ENCODE measurements around the gene ZNG1B. TPM values are rescaled to one million over a fixed set of nuclear protein-coding genes. Genes with fewer than 3 reads are reported as not detected.
"Not testable (repeated sequence)": the region's sequence is repeated elsewhere in the genome, so short reads cannot be mapped to it uniquely, and the experiment has no call there.

Gene ZNG1B
- total RNA-seq, 3 donors from 2014 or later (not counting 1 experiment from before 2014, with no cell fraction given), result 19.1 to 26.7 (median 19.3) TPM

GRCh38 chr2:113407446-113408099, 29.9 kb upstream of the ZNG1B start:
- DNase-seq (peak in 1 of 2 donors; percentile 17), ATAC-seq (no peak)
- TF ChIP-seq, protein P1, sequence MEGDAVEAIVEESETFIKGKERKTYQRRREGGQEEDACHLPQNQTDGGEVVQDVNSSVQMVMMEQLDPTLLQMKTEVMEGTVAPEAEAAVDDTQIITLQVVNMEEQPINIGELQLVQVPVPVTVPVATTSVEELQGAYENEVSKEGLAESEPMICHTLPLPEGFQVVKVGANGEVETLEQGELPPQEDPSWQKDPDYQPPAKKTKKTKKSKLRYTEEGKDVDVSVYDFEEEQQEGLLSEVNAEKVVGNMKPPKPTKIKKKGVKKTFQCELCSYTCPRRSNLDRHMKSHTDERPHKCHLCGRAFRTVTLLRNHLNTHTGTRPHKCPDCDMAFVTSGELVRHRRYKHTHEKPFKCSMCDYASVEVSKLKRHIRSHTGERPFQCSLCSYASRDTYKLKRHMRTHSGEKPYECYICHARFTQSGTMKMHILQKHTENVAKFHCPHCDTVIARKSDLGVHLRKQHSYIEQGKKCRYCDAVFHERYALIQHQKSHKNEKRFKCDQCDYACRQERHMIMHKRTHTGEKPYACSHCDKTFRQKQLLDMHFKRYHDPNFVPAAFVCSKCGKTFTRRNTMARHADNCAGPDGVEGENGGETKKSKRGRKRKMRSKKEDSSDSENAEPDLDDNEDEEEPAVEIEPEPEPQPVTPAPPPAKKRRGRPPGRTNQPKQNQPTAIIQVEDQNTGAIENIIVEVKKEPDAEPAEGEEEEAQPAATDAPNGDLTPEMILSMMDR (IDR thresholded peaks at IDR 0.05), result no peak
- Histone ChIP-seq H3K9me3 (ENCODE audit: control insufficient read depth, insufficient read depth, low read length) (no peaks in the 10 kb centered on the region), H3K4me1 (ENCODE audit: control insufficient read depth, insufficient read depth, low read length) (peaks cover 2% of the 10 kb centered on the region), H3K27ac (ENCODE audit: low read length) (no peak overlapping the region), H3K4me3 (ENCODE audit: low read length) (no peak overlapping the region), H3K27me3 (ENCODE audit: control insufficient read depth, insufficient read depth, low read length) (no peaks in the 10 kb centered on the region), H3K36me3 (ENCODE audit: control insufficient read depth, insufficient read depth, low read length) (no peaks in the 10 kb centered on the region)
- H3K9me3 Mint-ChIP-seq, result no peaks in the 10 kb centered on the region
- intact Hi-C loops (cut with micrococcal nuclease), result no loop called here
- H3K27me3 Mint-ChIP-seq (ENCODE audit: low read depth in 2 of 2), result peaks cover 8 to 28% of the 10 kb centered on the region in 2 donors
- H3K27ac Mint-ChIP-seq, result no peak overlapping the region
- no peaks in the 10 kb centered on the region for H3K4me1 Mint-ChIP-seq
- WGBS (ENCODE audit: insufficient coverage), result 78% methylated on average over 2 of the region's 3 CpGs
- no peaks in the 10 kb centered on the region for H3K36me3 Mint-ChIP-seq
- no peak overlapping the region for H3K4me3 Mint-ChIP-seq

- not testable (repeated sequence) for ATAC-seq, H3K4me1 Mint-ChIP-seq
- WGBS (ENCODE audit: insufficient coverage), result 100% methylated on average over 1 of the region's 3 CpGs
Measured at GRCh38 chr2:113411725-113412352, 25.7 kb upstream of the ZNG1B start.

GRCh38 chr2:113412774-113413173, 24.7 kb upstream of the ZNG1B start:
- H3K4me3 Mint-ChIP-seq; H3K36me3 ChIP-seq (ENCODE audit: control insufficient read depth, insufficient read depth, low read length); H3K4me1 Mint-ChIP-seq; H3K27me3 ChIP-seq (ENCODE audit: control insufficient read depth, insufficient read depth, low read length); H3K4me3 ChIP-seq (ENCODE audit: low read length); H3K9me3 Mint-ChIP-seq; H3K9me3 ChIP-seq (ENCODE audit: control insufficient read depth, insufficient read depth, low read length); H3K27ac ChIP-seq (ENCODE audit: low read length); ATAC-seq; H3K36me3 Mint-ChIP-seq; DNase-seq; intact Hi-C loops (cut with micrococcal nuclease); H3K4me1 ChIP-seq (ENCODE audit: control insufficient read depth, insufficient read depth, low read length); H3K27me3 Mint-ChIP-seq (ENCODE audit: low read depth in 2 of 2); H3K27ac Mint-ChIP-seq: not testable (repeated sequence)
- WGBS (ENCODE audit: insufficient coverage), result 100% methylated on average over 1 of the region's 5 CpGs

More at GRCh38 chr2:113411725-113412352, 25.7 kb upstream of the ZNG1B start:
- H3K27ac Mint-ChIP-seq; H3K9me3 Mint-ChIP-seq; DNase-seq; H3K36me3 Mint-ChIP-seq; H3K4me3 ChIP-seq (ENCODE audit: low read length); intact Hi-C loops (cut with micrococcal nuclease); H3K27me3 Mint-ChIP-seq (ENCODE audit: low read depth in 2 of 2); H3K36me3 ChIP-seq (ENCODE audit: control insufficient read depth, insufficient read depth, low read length); H3K4me3 Mint-ChIP-seq; H3K9me3 ChIP-seq (ENCODE audit: control insufficient read depth, insufficient read depth, low read length); H3K4me1 ChIP-seq (ENCODE audit: control insufficient read depth, insufficient read depth, low read length); H3K27ac ChIP-seq (ENCODE audit: low read length); H3K27me3 ChIP-seq (ENCODE audit: control insufficient read depth, insufficient read depth, low read length): not testable (repeated sequence)

GRCh38 chr2:113431773-113432172, 5.7 kb upstream of the ZNG1B start:
- H3K27me3 ChIP-seq (ENCODE audit: control insufficient read depth, insufficient read depth, low read length); H3K27me3 Mint-ChIP-seq (ENCODE audit: low read depth in 2 of 2); H3K36me3 ChIP-seq (ENCODE audit: control insufficient read depth, insufficient read depth, low read length); H3K27ac Mint-ChIP-seq; H3K4me3 ChIP-seq (ENCODE audit: low read length); H3K9me3 Mint-ChIP-seq; H3K4me3 Mint-ChIP-seq; H3K9me3 ChIP-seq (ENCODE audit: control insufficient read depth, insufficient read depth, low read length); DNase-seq; H3K4me1 ChIP-seq (ENCODE audit: control insufficient read depth, insufficient read depth, low read length); ATAC-seq; intact Hi-C loops (cut with micrococcal nuclease); H3K4me1 Mint-ChIP-seq; H3K36me3 Mint-ChIP-seq: not testable (repeated sequence)
- no CpG with 5 or more reads among the region's 1 CpG for WGBS (ENCODE audit: insufficient coverage)
- H3K27ac ChIP-seq (ENCODE audit: low read length), result peak overlapping the region; percentile 50

GRCh38 chr2:113433468-113433867, 4.0 kb upstream of the ZNG1B start:
- H3K4me1 ChIP-seq (ENCODE audit: control insufficient read depth, insufficient read depth, low read length); H3K36me3 ChIP-seq (ENCODE audit: control insufficient read depth, insufficient read depth, low read length); DNase-seq; intact Hi-C loops (cut with micrococcal nuclease); H3K36me3 Mint-ChIP-seq; H3K9me3 Mint-ChIP-seq; H3K27ac Mint-ChIP-seq; H3K27me3 Mint-ChIP-seq (ENCODE audit: low read depth in 2 of 2); H3K9me3 ChIP-seq (ENCODE audit: control insufficient read depth, insufficient read depth, low read length); H3K4me1 Mint-ChIP-seq; H3K27ac ChIP-seq (ENCODE audit: low read length); H3K27me3 ChIP-seq (ENCODE audit: control insufficient read depth, insufficient read depth, low read length); ATAC-seq; H3K4me3 ChIP-seq (ENCODE audit: low read length); H3K4me3 Mint-ChIP-seq: not testable (repeated sequence)

- ATAC-seq; intact Hi-C loops (cut with micrococcal nuclease); H3K4me1 Mint-ChIP-seq; H3K4me3 ChIP-seq (ENCODE audit: low read length); H3K9me3 Mint-ChIP-seq; H3K27me3 ChIP-seq (ENCODE audit: control insufficient read depth, insufficient read depth, low read length); H3K36me3 ChIP-seq (ENCODE audit: control insufficient read depth, insufficient read depth, low read length); H3K4me3 Mint-ChIP-seq; DNase-seq; H3K9me3 ChIP-seq (ENCODE audit: control insufficient read depth, insufficient read depth, low read length); H3K36me3 Mint-ChIP-seq; H3K27ac ChIP-seq (ENCODE audit: low read length); H3K27me3 Mint-ChIP-seq (ENCODE audit: low read depth in 2 of 2); H3K27ac Mint-ChIP-seq; H3K4me1 ChIP-seq (ENCODE audit: control insufficient read depth, insufficient read depth, low read length): not testable (repeated sequence)
Measured at GRCh38 chr2:113465770-113466169, 28.3 kb downstream of the ZNG1B start.

GRCh38 chr2:113476688-113477368, 39.3 kb downstream of the ZNG1B start:
- H3K36me3 ChIP-seq (ENCODE audit: control insufficient read depth, insufficient read depth, low read length); H3K27ac Mint-ChIP-seq; H3K27me3 Mint-ChIP-seq (ENCODE audit: low read depth in 2 of 2); H3K9me3 Mint-ChIP-seq; H3K4me1 ChIP-seq (ENCODE audit: control insufficient read depth, insufficient read depth, low read length); H3K4me3 ChIP-seq (ENCODE audit: low read length); H3K4me3 Mint-ChIP-seq; H3K36me3 Mint-ChIP-seq; H3K4me1 Mint-ChIP-seq; DNase-seq; intact Hi-C loops (cut with micrococcal nuclease); H3K9me3 ChIP-seq (ENCODE audit: control insufficient read depth, insufficient read depth, low read length); H3K27ac ChIP-seq (ENCODE audit: low read length); H3K27me3 ChIP-seq (ENCODE audit: control insufficient read depth, insufficient read depth, low read length); ATAC-seq: not testable (repeated sequence)
- WGBS (ENCODE audit: insufficient coverage), result 98% methylated on average over 13 of the region's 24 CpGs
